22Rv1 (cell line): Measurements from ENCODE around the gene PCSK7.

ENCODE experiments used
- CTCF ChIP-seq: fragments of 450-650 bp; IDR thresholded peaks from 2 replicates; pipeline ENCODE4 v1.5.1; 2017; ENCODE audit warnings: mild to moderate bottlenecking
- ZFX ChIP-seq: fragments of 450-650 bp; IDR thresholded peaks from 2 replicates; pipeline ENCODE4 v1.6.1; 2017; ENCODE audit warnings: antibody characterized with exemption, borderline replicate concordance

DNA sequence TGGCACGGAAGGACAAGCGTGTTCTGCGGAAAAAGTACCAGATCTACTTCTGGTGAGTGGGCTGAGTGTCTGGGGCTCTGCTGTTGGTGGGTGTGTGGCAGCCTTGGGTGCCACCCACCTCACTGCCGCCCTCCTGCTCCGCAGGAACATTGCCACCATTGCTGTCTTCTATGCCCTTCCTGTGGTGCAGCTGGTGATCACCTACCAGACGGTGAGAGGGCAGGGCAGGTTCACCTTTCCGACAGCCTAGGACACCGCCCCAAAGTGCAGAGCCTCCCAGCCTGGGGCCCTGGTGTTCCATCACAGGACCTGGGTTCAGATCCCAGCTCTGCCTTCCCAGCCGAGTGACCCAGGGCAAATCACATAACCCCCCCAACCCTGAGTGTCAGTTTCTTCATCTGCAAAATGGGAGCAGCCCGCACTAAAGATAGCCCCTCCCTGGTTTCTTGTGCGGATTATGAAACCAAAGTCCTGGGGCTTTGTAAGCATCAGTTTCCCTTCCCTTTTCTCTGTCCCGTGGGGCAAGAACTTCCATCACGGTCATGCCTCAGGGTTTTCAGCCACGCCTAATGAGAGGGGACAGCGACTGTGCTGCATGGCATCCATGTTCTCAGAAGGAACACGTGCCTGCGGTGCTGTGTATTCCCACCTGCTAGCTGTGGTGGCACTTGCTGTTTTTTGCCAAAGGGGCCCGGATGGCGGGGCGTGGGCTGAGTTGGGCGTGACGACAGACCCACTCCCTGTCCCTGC lies 42.5 kb downstream of the PCSK7 start:
- TF ChIP-seq CTCF = no peak
- TF ChIP-seq ZFX = no peak
